Endothelial cell (in vitro differentiated cells): ENCODE results near the gene PCDH1. TPM values are rescaled to one million over a fixed set of nuclear protein-coding genes. Genes with fewer than 3 reads are reported as not detected.
A peak's percentile ranks its signal among the peaks of the same experiment; 100 is the strongest.

Experiments used
- DNase-seq: peaks from one replicate; pipeline ENCODE4 v3.0.0; 2021; ENCODE audit warnings: low spot score
- H3K27ac Mint-ChIP-seq: one replicate; pipeline ENCODE4 v1.8.0; 2021; ENCODE audit warnings: mixed read lengths, inconsistent platforms; ENCODE audit not compliant: unreplicated experiment
- H3K27me3 Mint-ChIP-seq: one replicate; pipeline ENCODE4 v1.8.0; 2021; ENCODE audit warnings: mild to moderate bottlenecking, moderate library complexity, mixed read lengths, inconsistent platforms; ENCODE audit not compliant: unreplicated experiment
- H3K36me3 Mint-ChIP-seq: one replicate; pipeline ENCODE4 v1.8.0; 2021; ENCODE audit warnings: mild to moderate bottlenecking, low read depth, mixed read lengths, inconsistent platforms; ENCODE audit not compliant: unreplicated experiment
- H3K4me1 Mint-ChIP-seq: one replicate; pipeline ENCODE4 v1.8.0; 2021; ENCODE audit warnings: mild to moderate bottlenecking, mixed read lengths, inconsistent platforms; ENCODE audit not compliant: unreplicated experiment
- H3K4me3 Mint-ChIP-seq: one replicate; pipeline ENCODE4 v1.8.0; 2021; ENCODE audit warnings: mild to moderate bottlenecking, mixed read lengths, inconsistent platforms; ENCODE audit not compliant: unreplicated experiment
- H3K9me3 Mint-ChIP-seq: one replicate; pipeline ENCODE4 v1.8.0; 2021; ENCODE audit warnings: mixed read lengths, inconsistent platforms; ENCODE audit not compliant: unreplicated experiment
- CTCF ChIP-seq: fragments of 200-600 bp; sonication (generic); IDR thresholded peaks from one replicate; pipeline ENCODE4 v1.5.0; 2021; ENCODE audit warnings: antibody characterized with exemption; ENCODE audit not compliant: unreplicated experiment
- total RNA-seq: library from RNA; stranded (reverse); fragmentation: NEBNext Ultra II Directional; extraction: Animal tissue kit (Norgen Biotek cat#: 25700); gene quantifications from one replicate; pipeline ENCODE4 v1.2.1, GENCODE V29; 2021; ENCODE audit not compliant: unreplicated experiment

The PCDH1 gene
- total RNA-seq, 1 donor from 2014 or later, result 140 TPM

DNA sequence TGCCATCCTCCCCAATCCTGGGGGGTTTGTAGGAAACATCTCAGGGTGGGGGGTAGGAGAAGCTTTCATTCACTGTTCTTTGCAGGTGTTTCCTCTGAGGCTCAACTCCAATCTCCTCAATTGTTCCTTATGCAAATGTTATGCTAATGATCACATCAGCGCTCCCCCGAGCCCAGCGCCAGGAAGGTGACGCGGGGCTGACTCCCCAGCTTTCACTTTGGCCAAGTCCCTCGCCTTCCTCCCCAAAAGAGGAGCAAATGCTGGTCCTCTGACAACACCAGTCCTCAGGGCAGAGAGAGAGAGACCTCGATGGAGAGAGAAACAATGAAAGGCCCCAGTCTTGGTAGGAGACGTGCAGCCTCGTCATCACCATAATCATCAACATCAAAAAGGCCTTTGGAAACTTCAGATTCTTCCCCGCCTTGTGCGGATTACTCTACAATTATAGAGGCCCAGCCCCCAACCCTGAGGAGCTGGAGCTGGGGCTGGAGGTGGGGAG lies 39.1 kb downstream of the PCDH1 start:
- Mint-ChIP-seq H3K27me3 (peaks cover 11% of the 10 kb centered on the region), H3K27ac (peak overlapping the region; percentile 93), H3K36me3 (peaks cover 5% of the 10 kb centered on the region), H3K4me3 (peak overlapping the region; percentile 70), H3K9me3 (no peaks in the 10 kb centered on the region), H3K4me1 (peaks cover 86% of the 10 kb centered on the region)
- no peak for TF ChIP-seq CTCF
- DNase-seq, result no peak

DNA sequence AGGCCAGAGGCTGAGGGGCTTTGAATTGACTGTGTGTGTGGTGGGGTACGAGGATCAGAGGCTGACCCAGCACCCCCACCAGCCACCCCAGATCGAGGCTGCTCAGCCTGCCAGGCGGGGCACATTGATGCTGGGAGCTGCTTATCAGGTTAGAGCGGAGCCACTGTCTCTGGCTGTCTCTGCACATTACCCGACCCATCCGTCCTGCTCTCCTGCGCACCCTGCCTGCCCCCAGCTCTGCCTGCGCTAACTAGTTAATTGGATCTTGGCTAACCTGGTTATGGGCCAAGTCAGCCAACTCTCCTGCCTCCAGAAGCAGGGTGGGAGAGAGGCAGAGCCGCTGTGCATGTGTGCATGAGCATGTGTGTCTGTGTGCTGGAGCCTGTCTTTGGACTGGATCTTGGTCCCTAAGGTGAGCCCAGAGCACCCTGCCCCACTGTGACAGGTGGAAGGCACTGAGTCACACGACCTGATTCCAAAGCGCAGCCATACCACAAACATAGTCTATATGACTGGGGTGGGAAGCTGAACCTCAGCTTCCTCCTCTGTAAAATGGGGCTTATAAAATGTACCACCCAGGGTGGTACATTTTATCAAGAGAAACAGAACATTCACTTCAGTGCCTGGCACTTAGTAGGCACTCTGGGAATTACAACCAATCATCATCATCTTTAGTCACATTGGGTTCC lies 39.7 kb downstream of the PCDH1 start:
- Mint-ChIP-seq H3K27ac (peak overlapping the region; percentile 93), H3K36me3 (peaks cover 5% of the 10 kb centered on the region), H3K27me3 (peaks cover 6% of the 10 kb centered on the region), H3K9me3 (no peaks in the 10 kb centered on the region), H3K4me3 (no peak overlapping the region), H3K4me1 (peaks cover 80% of the 10 kb centered on the region)
- no peak for DNase-seq
- TF ChIP-seq CTCF, result no peak

DNA sequence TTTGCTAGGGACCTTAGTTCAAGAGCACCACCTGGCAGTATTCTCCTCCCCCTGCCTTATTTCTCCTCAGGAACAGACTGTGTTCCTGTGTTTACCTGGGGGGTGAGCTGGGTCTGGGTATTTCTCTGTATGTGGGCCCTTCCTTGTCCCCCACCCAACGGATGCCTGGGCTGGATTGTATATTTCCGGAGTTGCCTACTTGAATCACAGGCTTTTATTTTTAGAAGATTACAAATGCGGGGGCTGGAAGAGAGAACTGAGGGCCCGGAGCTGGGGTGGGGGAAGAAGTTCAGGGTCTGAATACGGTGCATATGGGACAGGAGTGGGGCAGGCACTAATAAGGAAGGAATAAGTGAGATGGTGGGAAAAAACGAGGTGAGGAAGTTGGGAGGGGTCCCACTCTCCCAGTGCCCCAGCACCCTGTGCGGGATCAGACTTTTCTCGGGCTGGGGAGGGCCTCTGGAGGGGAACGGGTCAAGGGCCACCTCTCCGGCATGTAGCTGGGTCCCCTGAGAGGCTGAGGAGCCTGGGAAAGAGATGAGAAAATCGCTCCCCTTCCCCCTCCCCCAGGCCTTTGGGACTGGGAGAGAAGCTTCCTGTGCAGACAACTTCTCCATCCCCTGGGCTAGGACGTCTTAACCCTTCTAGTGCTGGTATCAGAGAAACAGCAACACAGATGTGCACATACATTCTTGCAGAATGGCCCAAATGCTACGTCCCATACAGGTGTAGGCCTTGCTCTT lies 42.1 kb downstream of the PCDH1 start:
- peak overlapping the region; percentile 14 for H3K4me3 Mint-ChIP-seq
- H3K27ac Mint-ChIP-seq, result peak overlapping the region; percentile 97
- peaks cover 8% of the 10 kb centered on the region for H3K36me3 Mint-ChIP-seq
- peaks cover 68% of the 10 kb centered on the region for H3K4me1 Mint-ChIP-seq
- H3K9me3 Mint-ChIP-seq, result no peaks in the 10 kb centered on the region
- DNase-seq, result no peak
- peaks cover 9% of the 10 kb centered on the region for H3K27me3 Mint-ChIP-seq
- TF ChIP-seq CTCF, result no peak

DNA sequence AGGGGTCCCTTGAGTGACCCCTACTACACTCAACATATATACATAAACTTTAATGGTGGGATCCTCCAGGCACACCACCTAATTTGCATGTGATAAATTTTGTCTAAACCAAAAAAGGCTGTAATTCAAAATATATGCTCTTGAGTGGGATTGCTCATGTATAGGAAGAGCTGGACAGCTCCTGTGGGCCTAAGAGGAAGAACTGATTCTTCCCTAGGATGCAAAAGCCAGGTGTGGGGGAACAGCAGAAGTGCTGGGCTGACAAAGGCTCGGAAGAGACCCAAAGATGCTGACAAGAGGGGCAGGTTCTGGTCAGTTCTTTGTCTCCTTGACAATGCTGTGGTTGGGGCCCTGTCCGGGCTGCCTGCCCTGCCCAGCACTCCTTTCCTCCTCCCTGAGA lies 43.9 kb downstream of the PCDH1 start:
- H3K36me3 Mint-ChIP-seq, result peaks cover 8% of the 10 kb centered on the region
- H3K4me3 Mint-ChIP-seq, result no peak overlapping the region
- H3K9me3 Mint-ChIP-seq, result no peaks in the 10 kb centered on the region
- peaks cover 61% of the 10 kb centered on the region for H3K4me1 Mint-ChIP-seq
- H3K27me3 Mint-ChIP-seq, result peaks cover 7% of the 10 kb centered on the region
- no peak for DNase-seq
- no peak for TF ChIP-seq CTCF
- no peak overlapping the region for H3K27ac Mint-ChIP-seq

GRCh38 chr5:141832131-141832530 lies 46.1 kb downstream of the PCDH1 start:
- H3K9me3 Mint-ChIP-seq, result no peaks in the 10 kb centered on the region
- peaks cover 6% of the 10 kb centered on the region for H3K27me3 Mint-ChIP-seq
- no peak for DNase-seq
- no peak overlapping the region for H3K27ac Mint-ChIP-seq
- H3K4me3 Mint-ChIP-seq, result no peak overlapping the region
- no peak for TF ChIP-seq CTCF
- peaks cover 8% of the 10 kb centered on the region for H3K36me3 Mint-ChIP-seq
- H3K4me1 Mint-ChIP-seq, result peaks cover 56% of the 10 kb centered on the region
